ENCODE data around the gene SBNO1. TPM values are rescaled to one million over a fixed set of nuclear protein-coding genes. Genes with fewer than 3 reads are reported as not detected.
A peak's percentile ranks its signal among the peaks of the same experiment; 100 is the strongest.
"Not testable (repeated sequence)": the region's sequence is repeated elsewhere in the genome, so short reads cannot be mapped to it uniquely, and the experiment has no call there.

The SBNO1 gene
- total RNA-seq, 1 experiment from 2014 or later: 43.8 TPM

GRCh38 chr12:123387508-123388176, 23.0 kb upstream of the SBNO1 start:
- Histone ChIP-seq H3K4me2 (ENCODE audit: low read length) (peak overlapping the region; percentile 99), H3K79me2 (ENCODE audit: insufficient read depth, low read length) (peaks cover 77% of the 10 kb centered on the region), H3K27me3 (ENCODE audit: insufficient read depth, low read length) (no peaks in the 10 kb centered on the region), H2AFZ (ENCODE audit: low read depth, low read length, poor library complexity, severe bottlenecking) (no peak overlapping the region), H4K20me1 (ENCODE audit: insufficient read depth) (no peaks in the 10 kb centered on the region), H3K36me3 (ENCODE audit: control insufficient read depth in 1 of 2, insufficient read depth in 2 of 2, low read length in 2 of 2) (peaks cover 12 to 26% of the 10 kb centered on the region in 2 experiments; a peak in 3 of 4 replicates), H3K27ac (ENCODE audit: low read depth, low read length) (peak overlapping the region; percentile 54), H3K9me2 (ENCODE audit: insufficient read depth) (no peaks in the 10 kb centered on the region), H3K9ac (ENCODE audit: low read length) (peak overlapping the region; percentile 73), H3K4me1 (ENCODE audit: control insufficient read depth in 1 of 2, insufficient read depth in 2 of 2, low read length in 2 of 2) (peaks cover 17 to 33% of the 10 kb centered on the region in 2 experiments), H3K4me3 (replicated peaks in 1 of 2; ENCODE audit: low read depth in 1 of 2, low read length in 2 of 2) (peak overlapping the region; percentile 59 to 77), H3K9me3 (ENCODE audit: control insufficient read depth in 1 of 2, insufficient read depth in 1 of 2, low read depth in 1 of 2, low read length in 2 of 2) (no peaks in the 10 kb centered on the region)
- no peak for ATAC-seq
- no TSS peak for BruUV-seq (replicated peaks)
- intact Hi-C loops (cut with micrococcal nuclease): no loop called here
- ChIA-PET CTCF (interaction anchor here (1.1 kb wide), 1 partner anchor 22 kb away, joined by 5 read pairs; no protein-coding TSS in a partner anchor), RAD21 (ENCODE audit: low non-redundant PET in 1 of 2, low total read pairs in 2 of 2, uncharacterized antibody in 2 of 2, unreplicated experiment in 2 of 2) (no interaction called here), POLR2A (interaction anchor here (2.2 kb wide), 1 partner anchor 22 kb away, joined by 7 read pairs; no protein-coding TSS in a partner anchor)
- TF ChIP-seq SIN3A (IDR thresholded peaks at IDR 0.05; ENCODE audit: low read depth): no peak
- no peak for TF ChIP-seq RAD21 (IDR thresholded peaks at IDR 0.05; ENCODE audit: low read depth)
- no peak for TF ChIP-seq ZFX (IDR thresholded peaks at IDR 0.05)
- TF ChIP-seq CTCF (IDR thresholded peaks at IDR 0.05 in 2 of 3, conservative IDR thresholded peaks at IDR 0.05 in 1 of 3; ENCODE audit: borderline replicate concordance in 1 of 3, insufficient read depth in 1 of 3, low read depth in 2 of 3, low read length in 2 of 3): no peak
- TF ChIP-seq SP1 (IDR thresholded peaks at IDR 0.05; ENCODE audit: low read depth): no peak
- no peak for TF ChIP-seq TCF7L2 (IDR thresholded peaks at IDR 0.05; ENCODE audit: borderline replicate concordance, extremely low read depth, insufficient read depth, insufficient read length)
- no peak for TF ChIP-seq POLR2A (IDR thresholded peaks at IDR 0.05; ENCODE audit: borderline replicate concordance, extremely low read depth, insufficient read depth, insufficient read length)
- no peak for TF ChIP-seq ZNF274 (IDR thresholded peaks at IDR 0.05; ENCODE audit: low read depth, low read length)
- no peak for TF ChIP-seq MAX (IDR thresholded peaks at IDR 0.05)
- TF ChIP-seq JUND (IDR thresholded peaks at IDR 0.05): no peak
- no peak for DNase-seq (ENCODE audit: low read depth, low spot score)

DNA sequence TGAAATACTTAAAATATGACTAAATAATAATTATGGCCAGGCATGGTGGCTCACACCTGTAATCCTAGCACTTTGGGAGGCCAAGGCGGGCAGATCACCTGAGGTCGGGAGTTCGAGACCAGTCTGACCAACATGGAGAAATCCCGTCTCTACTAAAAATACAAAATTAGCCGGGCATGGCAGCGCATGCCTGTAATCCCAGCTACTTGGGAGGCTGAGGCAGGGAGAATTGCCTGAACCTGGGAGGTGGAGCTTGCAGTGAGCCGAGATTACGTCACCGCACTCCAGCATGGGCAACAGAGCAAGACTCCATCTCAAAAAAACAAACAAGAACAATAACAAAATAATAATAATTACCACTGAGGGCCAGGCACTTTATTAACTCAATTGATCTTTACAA, 20.9 kb upstream of the SBNO1 start:
- not testable (repeated sequence) for H3K4me3 ChIP-seq (replicated peaks in 1 of 2; ENCODE audit: low read depth in 1 of 2, low read length in 2 of 2)

More for the DNA sequence above, 20.9 kb upstream of the SBNO1 start:
- ATAC-seq; POLR2A ChIA-PET; BruUV-seq (replicated peaks); H3K9ac ChIP-seq (ENCODE audit: low read length); H2AFZ ChIP-seq (ENCODE audit: low read depth, low read length, poor library complexity, severe bottlenecking); H4K20me1 ChIP-seq (ENCODE audit: insufficient read depth); H3K27me3 ChIP-seq (ENCODE audit: insufficient read depth, low read length); CTCF ChIA-PET; H3K9me3 ChIP-seq (ENCODE audit: control insufficient read depth in 1 of 2, insufficient read depth in 1 of 2, low read depth in 1 of 2, low read length in 2 of 2); H3K36me3 ChIP-seq (ENCODE audit: control insufficient read depth in 1 of 2, insufficient read depth in 2 of 2, low read length in 2 of 2); intact Hi-C loops (cut with micrococcal nuclease); H3K27ac ChIP-seq (ENCODE audit: low read depth, low read length); RAD21 ChIA-PET (ENCODE audit: low non-redundant PET in 1 of 2, low total read pairs in 2 of 2, uncharacterized antibody in 2 of 2, unreplicated experiment in 2 of 2); H3K9me2 ChIP-seq (ENCODE audit: insufficient read depth); DNase-seq (ENCODE audit: low read depth, low spot score): not testable (repeated sequence)
- peaks cover 23 to 44% of the 10 kb centered on the region in 2 experiments for H3K4me1 ChIP-seq (ENCODE audit: control insufficient read depth in 1 of 2, insufficient read depth in 2 of 2, low read length in 2 of 2)
- H3K4me2 ChIP-seq (ENCODE audit: low read length): peak overlapping the region; percentile 96; the same call in 1 of the 2 replicates
- peaks cover 56% of the 10 kb centered on the region for H3K79me2 ChIP-seq (ENCODE audit: insufficient read depth, low read length)

Measured in HCT116 (cell line).